Endothelial cell of umbilical vein (primary cell): ENCODE data around the gene CD300LF. TPM values are rescaled to one million over a fixed set of nuclear protein-coding genes. Genes with fewer than 3 reads are reported as not detected.

ENCODE experiments used
- BruUV-seq: library from RNA; stranded (reverse); fragments of 400-500 nt; replicated peaks from 2 replicates; lab custom pipeline; 2021; lab: Mats Ljungman, UMichigan
- CTCF ChIA-PET: fragments of 300-600, 350-600 bp; sonication (Branson Sonifier 250); formaldehyde crosslinking; loops from one replicate; lab custom pipeline; 2021; ENCODE audit warnings: antibody characterized with exemption, inconsistent platforms; lab: Charles Lee
- POLR2A ChIA-PET: fragments of 300-600, 350-600 bp; sonication (Branson Sonifier 250); formaldehyde crosslinking; loops from one replicate; lab custom pipeline; 2021; ENCODE audit warnings: antibody characterized with exemption, inconsistent platforms; lab: Charles Lee
- DNase-seq: peaks from one replicate; pipeline ENCODE4 v3.0.0-alpha.2; 2011; ENCODE audit warnings: low read depth, low spot score
- FAIRE-seq: peaks from 2 replicates; lab custom pipeline; 2011; peaks lifted over from hg19 to GRCh38; lab: Jason Lieb, UNC
- H2AFZ ChIP-seq: 2 replicates; pipeline ENCODE4 v1.6.0; 2012; ENCODE audit warnings: low read depth, low read length, control low read depth, inconsistent platforms
- H3K27ac ChIP-seq: 2 replicates; pipeline ENCODE4 v1.5.1; 2011; ENCODE audit warnings: low read depth, mild to moderate bottlenecking, control low read depth, low read length, moderate library complexity; ENCODE audit not compliant: insufficient read depth
- H3K27me3 ChIP-seq, 2 experiments: 2 replicates each; pipeline versions ENCODE4 v1.6.0 to v1.6.1; 2011; ENCODE audit warnings: low read length in 2 of 2, mixed read lengths in 1 of 2; ENCODE audit not compliant: control insufficient read depth in 2 of 2, insufficient read depth in 2 of 2
- H3K36me3 ChIP-seq, 2 experiments: 2 replicates in 1 of 2; 3 replicates in 1 of 2; pipeline ENCODE4 v1.5.1; 2011; ENCODE audit warnings: low read length in 2 of 2, mild to moderate bottlenecking in 1 of 2, moderate library complexity in 1 of 2; ENCODE audit not compliant: control insufficient read depth in 2 of 2, insufficient read depth in 2 of 2; ENCODE audit errors: extremely low read depth in 1 of 2
- H3K4me1 ChIP-seq: 3 replicates; pipeline ENCODE4 v1.5.1; 2011; ENCODE audit warnings: mild to moderate bottlenecking, low read length; ENCODE audit not compliant: control insufficient read depth, insufficient read depth; ENCODE audit errors: extremely low read depth
- H3K4me2 ChIP-seq: 2 replicates; pipeline ENCODE4 v1.6.1; 2011; ENCODE audit warnings: low read length, control low read depth, mixed read lengths; ENCODE audit not compliant: insufficient read depth
- H3K4me3 ChIP-seq, 3 experiments: fragments of 200-600 bp in 1 of 3; sonication (generic), shearing (Covaris generic) in 1 of 3; replicated peaks in 1 of 3; 2 replicates each; pipeline ENCODE4 v1.5.1; 2011 to 2016; ENCODE audit warnings: control low read depth in 3 of 3, low read length in 3 of 3, mild to moderate bottlenecking in 2 of 3, inconsistent platforms in 1 of 3, low read depth in 1 of 3, moderate library complexity in 1 of 3; ENCODE audit not compliant: insufficient read depth in 1 of 3
- H3K79me2 ChIP-seq: 2 replicates; pipeline ENCODE4 v1.6.0; 2012; ENCODE audit warnings: low read length, inconsistent platforms; ENCODE audit not compliant: control insufficient read depth, insufficient read depth
- H3K9ac ChIP-seq: replicated peaks from 2 replicates; pipeline ENCODE3; 2011; ENCODE audit warnings: low read length, control low read depth; ENCODE audit not compliant: insufficient read depth; ENCODE audit errors: extremely low read depth
- H3K9me1 ChIP-seq: replicated peaks from 3 replicates; pipeline ENCODE4 v1.6.0; 2011; ENCODE audit warnings: mild to moderate bottlenecking, low read length; ENCODE audit not compliant: control insufficient read depth, insufficient read depth; ENCODE audit errors: extremely low read depth
- H3K9me3 ChIP-seq: replicated peaks from 2 replicates; pipeline ENCODE4 v1.5.1; 2012; ENCODE audit warnings: low read length, inconsistent platforms; ENCODE audit not compliant: control insufficient read depth, insufficient read depth
- H4K20me1 ChIP-seq: replicated peaks from 2 replicates; pipeline ENCODE3; 2011; ENCODE audit warnings: mild to moderate bottlenecking, low read length; ENCODE audit not compliant: control insufficient read depth, insufficient read depth; ENCODE audit errors: extremely low read depth
- EZH2 ChIP-seq: IDR thresholded peaks from 2 replicates; pipeline ENCODE4 v1.6.1; 2012; ENCODE audit warnings: borderline replicate concordance, low read depth, mild to moderate bottlenecking, moderate library complexity, low read length, inconsistent platforms; ENCODE audit not compliant: severe bottlenecking
- FOS ChIP-seq: IDR thresholded peaks from 2 replicates; pipeline ENCODE4 v1.6.1; 2011; ENCODE audit warnings: mild to moderate bottlenecking, low read length, moderate library complexity, borderline replicate concordance; ENCODE audit not compliant: insufficient read depth
- GATA2 ChIP-seq: IDR thresholded peaks from 2 replicates; pipeline ENCODE4 v1.7.0; 2011; ENCODE audit warnings: low read depth, mild to moderate bottlenecking, moderate library complexity, mixed read lengths, low read length; ENCODE audit not compliant: insufficient read length, insufficient read depth
- JUN ChIP-seq: IDR thresholded peaks from 2 replicates; pipeline ENCODE4 v1.6.1; 2011; ENCODE audit warnings: borderline replicate concordance, low read depth; ENCODE audit not compliant: insufficient read length, insufficient read depth
- MYC ChIP-seq: IDR thresholded peaks from one replicate; pipeline ENCODE4 v1.6.1; 2011; ENCODE audit warnings: mild to moderate bottlenecking, low read depth, low read length
- POLR2A ChIP-seq: IDR thresholded peaks from 2 replicates; pipeline ENCODE4 v1.6.1; 2012; ENCODE audit warnings: low read depth, mild to moderate bottlenecking, control low read depth, low read length
- POLR2AphosphoS5 ChIP-seq: IDR thresholded peaks from 2 replicates; pipeline ENCODE4 v1.6.1; 2012; ENCODE audit warnings: low read depth, mild to moderate bottlenecking, control low read depth, low read length, moderate library complexity; ENCODE audit not compliant: insufficient read depth
- dilution Hi-C: fragments of 300-500 bp; cut with MboI; formaldehyde crosslinking; loops from one replicate; pipeline ENCODE4 v1.15.0; 2019; ENCODE audit warnings: low sequenced_read_pairs; ENCODE audit not compliant: extremely low pct_ligation_motif_present
- intact Hi-C: fragments of 100-400 bp; cut with micrococcal nuclease; formaldehyde crosslinking; loops from one replicate; pipeline ENCODE4 v1.10.0; 2022
- polyA plus RNA-seq, 4 experiments: library from polyadenylated mRNA; depleted of rRNA in 3 of 4; stranded (reverse) in 3 of 4; unstranded in 1 of 4; fragments of >200 nt; gene quantifications; 2 replicates each; pipeline versions ENCODE4 v1.2.1 to v1.2.3, GENCODE V29; 2011 to 2012; ENCODE audit warnings: missing spikeins in 1 of 4
- total RNA-seq: library from RNA; stranded (reverse); gene quantifications from 2 replicates; pipeline ENCODE4 v1.2.3, GENCODE V29; 2021
- TF ChIP-seq, protein P1 (sequence below), 2 donors: IDR thresholded peaks; 1 replicate in 1 of 2; 2 replicates in 1 of 2; pipeline ENCODE4 v1.5.1; 2011; ENCODE audit warnings: low read length in 2 of 2, mild to moderate bottlenecking in 2 of 2, moderate library complexity in 2 of 2, control low read depth in 1 of 2, inconsistent platforms in 1 of 2, low read depth in 1 of 2; ENCODE audit not compliant: insufficient read depth in 1 of 2; ENCODE audit errors: extremely low read depth in 1 of 2
- TF ChIP-seq, protein P2 (sequence below): IDR thresholded peaks from 2 replicates; pipeline ENCODE4 v1.6.1; 2011; ENCODE audit not compliant: insufficient read depth, insufficient read length

CD300LF gene
- total and polyA plus RNA-seq, 2 donors (not counting 3 experiments of a cell fraction or from before 2014, with no cell fraction given), result not detected

DNA sequence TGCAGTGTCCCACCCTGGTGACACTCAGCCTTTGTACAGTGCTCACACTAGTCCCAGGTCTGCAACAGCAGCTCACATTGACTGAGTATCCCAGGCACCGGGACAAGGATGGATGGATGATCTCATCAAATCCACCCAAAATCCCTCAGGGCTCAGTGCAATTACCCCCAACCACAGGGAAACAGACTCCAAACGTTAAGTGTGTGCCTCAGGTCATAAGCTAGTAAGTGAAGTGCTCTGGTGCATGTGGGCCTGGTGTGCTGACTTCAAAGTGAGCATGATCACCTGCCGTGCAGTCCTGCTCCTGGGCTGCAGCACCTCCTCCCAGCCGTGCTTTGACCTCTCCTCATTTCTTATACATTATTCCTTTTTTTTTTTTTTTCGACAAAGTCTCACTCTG, 58.0 kb downstream of the CD300LF start:
- Histone ChIP-seq H3K36me3 (no peaks in the 10 kb centered on the region), H3K9me1 (no peaks in the 10 kb centered on the region), H3K4me3 (no peak overlapping the region), H3K4me1 (no peaks in the 10 kb centered on the region), H3K9ac (no peak overlapping the region), H3K79me2 (no peaks in the 10 kb centered on the region), H3K27ac (no peak overlapping the region), H3K4me2 (no peak overlapping the region), H3K27me3 (no peaks in the 10 kb centered on the region), H3K9me3 (no peaks in the 10 kb centered on the region), H2AFZ (no peak overlapping the region), H4K20me1 (no peaks in the 10 kb centered on the region)
- DNase-seq (no peak), FAIRE-seq (no peak)
- ChIA-PET POLR2A (no interaction called here), CTCF (interaction anchor here (1.1 to 1.3 kb wide), 2 partner anchors 11 to 82 kb away, joined by 3 read pairs; no protein-coding TSS in a partner anchor)
- intact Hi-C loops, result no loop called here
- dilution Hi-C loops, result no loop called here
- BruUV-seq, result no TSS peak
- TF ChIP-seq POLR2AphosphoS5 (no peak), GATA2 (no peak), MYC (no peak), FOS (no peak), JUN (no peak), EZH2 (no peak), POLR2A (no peak)
- TF ChIP-seq, protein P1, sequence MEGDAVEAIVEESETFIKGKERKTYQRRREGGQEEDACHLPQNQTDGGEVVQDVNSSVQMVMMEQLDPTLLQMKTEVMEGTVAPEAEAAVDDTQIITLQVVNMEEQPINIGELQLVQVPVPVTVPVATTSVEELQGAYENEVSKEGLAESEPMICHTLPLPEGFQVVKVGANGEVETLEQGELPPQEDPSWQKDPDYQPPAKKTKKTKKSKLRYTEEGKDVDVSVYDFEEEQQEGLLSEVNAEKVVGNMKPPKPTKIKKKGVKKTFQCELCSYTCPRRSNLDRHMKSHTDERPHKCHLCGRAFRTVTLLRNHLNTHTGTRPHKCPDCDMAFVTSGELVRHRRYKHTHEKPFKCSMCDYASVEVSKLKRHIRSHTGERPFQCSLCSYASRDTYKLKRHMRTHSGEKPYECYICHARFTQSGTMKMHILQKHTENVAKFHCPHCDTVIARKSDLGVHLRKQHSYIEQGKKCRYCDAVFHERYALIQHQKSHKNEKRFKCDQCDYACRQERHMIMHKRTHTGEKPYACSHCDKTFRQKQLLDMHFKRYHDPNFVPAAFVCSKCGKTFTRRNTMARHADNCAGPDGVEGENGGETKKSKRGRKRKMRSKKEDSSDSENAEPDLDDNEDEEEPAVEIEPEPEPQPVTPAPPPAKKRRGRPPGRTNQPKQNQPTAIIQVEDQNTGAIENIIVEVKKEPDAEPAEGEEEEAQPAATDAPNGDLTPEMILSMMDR (IDR thresholded peaks at IDR 0.05; ENCODE audit: extremely low read depth in 1 of 2, insufficient read depth in 1 of 2, low read depth in 1 of 2, low read length in 2 of 2), result no peak
- TF ChIP-seq, protein P2, sequence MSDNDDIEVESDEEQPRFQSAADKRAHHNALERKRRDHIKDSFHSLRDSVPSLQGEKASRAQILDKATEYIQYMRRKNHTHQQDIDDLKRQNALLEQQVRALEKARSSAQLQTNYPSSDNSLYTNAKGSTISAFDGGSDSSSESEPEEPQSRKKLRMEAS, result no peak
